ENCODE results near the gene COG4.

The COG4 gene

DNA sequence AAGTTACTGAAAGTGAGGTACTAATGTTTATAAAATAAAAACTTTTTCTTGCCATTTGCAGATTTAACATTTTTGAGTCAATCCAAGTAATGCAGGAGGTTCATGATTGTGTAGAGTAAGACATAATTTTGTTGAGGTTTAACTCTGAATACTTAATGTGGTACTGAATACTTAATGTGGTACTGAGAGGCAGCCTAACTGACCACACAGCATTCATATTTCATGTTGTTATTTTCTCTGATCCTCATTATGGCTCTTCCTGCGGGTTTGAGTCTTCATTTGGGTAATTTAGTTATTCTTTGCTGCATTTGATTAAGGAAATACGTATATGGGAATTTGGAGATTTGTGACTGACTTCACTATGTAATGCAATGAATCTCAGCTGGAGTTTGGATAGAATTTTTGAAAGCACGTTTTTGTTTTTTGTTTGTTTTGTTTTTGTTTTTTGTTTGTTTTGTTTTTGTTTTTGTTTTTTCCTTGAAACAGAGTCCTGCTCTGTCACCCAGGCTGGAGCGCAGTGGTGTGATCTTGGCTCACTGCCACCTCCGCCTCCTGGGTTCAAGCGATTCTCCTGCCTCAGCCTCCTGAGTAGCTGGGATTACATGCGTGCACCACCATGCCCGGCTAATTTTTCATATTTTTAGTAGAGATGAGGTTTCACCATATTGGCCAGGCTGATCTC, 4.1 kb upstream of the COG4 start:
- H3K36me3 ChIP-seq (ENCODE audit: control insufficient read depth in 2 of 2, insufficient read depth in 1 of 2, low read length in 2 of 2) = peaks cover 36 to 70% of the 10 kb centered on the region in 2 experiments
- no peak overlapping the region for H3K4me3 ChIP-seq (ENCODE audit: low read depth, low read length)

DNA sequence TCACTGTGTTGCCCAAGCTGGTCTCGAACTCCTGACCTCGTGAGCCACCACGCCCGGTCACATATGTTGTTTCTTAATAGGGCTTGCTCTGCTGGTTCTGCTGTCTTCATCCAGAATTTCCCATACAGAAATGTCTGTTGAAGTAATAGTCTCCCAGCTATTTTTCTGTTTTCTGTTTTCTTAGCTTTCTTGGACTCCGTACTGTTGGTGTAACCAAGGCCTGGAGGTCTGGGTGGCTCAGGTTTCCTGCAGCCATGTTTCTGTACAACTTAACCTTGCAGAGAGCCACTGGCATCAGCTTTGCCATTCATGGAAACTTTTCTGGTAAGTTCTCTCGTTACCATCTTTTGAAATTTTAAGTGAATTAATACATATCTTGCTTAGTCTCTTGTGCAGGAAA, 3.0 kb upstream of the COG4 start:
- Histone ChIP-seq H3K4me1 (ENCODE audit: control insufficient read depth, insufficient read depth, low read length) (peaks cover 12% of the 10 kb centered on the region), H3K4me3 (ENCODE audit: low read depth, low read length) (peak overlapping the region; percentile 1), H3K27ac (ENCODE audit: extremely low read depth, low read depth, low read length) (no peak overlapping the region), H3K36me3 (ENCODE audit: control insufficient read depth in 2 of 2, insufficient read depth in 1 of 2, low read length in 2 of 2) (peaks cover 26 to 59% of the 10 kb centered on the region in 2 experiments), H3K9me3 (ENCODE audit: control insufficient read depth, insufficient read depth, low read depth, low read length) (no peaks in the 10 kb centered on the region)
- ChIA-PET POLR2A (interaction anchor here (1.3 to 5.9 kb wide), 2 partner anchors 146 to 274 kb away, joined by 4 to 42 read pairs; no protein-coding TSS in a partner anchor), CTCF (interaction anchor here (0.6 kb wide), 1 partner anchor 32 kb away, joined by 3 read pairs; no protein-coding TSS in a partner anchor)
- no peak for TF ChIP-seq ZNF529 (tag by site-specific recombination; IDR thresholded peaks at IDR 0.05; ENCODE audit: insufficient replicate concordance)
- no peak for TF ChIP-seq TRIM28 (IDR thresholded peaks at IDR 0.05; ENCODE audit: borderline replicate concordance, low read length)
- TF ChIP-seq ZNF48 (tag by site-specific recombination; IDR thresholded peaks at IDR 0.05) = no peak
- peak; percentile 25; the same call in 1 of the 2 replicates for TF ChIP-seq KLF9 (tag by site-specific recombination; IDR thresholded peaks at IDR 0.05; ENCODE audit: low read depth)
- no peak for TF ChIP-seq KLF17 (tag by site-specific recombination; IDR thresholded peaks at IDR 0.05)
- TF ChIP-seq ZNF600 (tag by site-specific recombination; IDR thresholded peaks at IDR 0.05) = 0 out of 2 replicates have a peak, but pooled peaks have one; percentile 16
- TF ChIP-seq KLF1 (tag by site-specific recombination; IDR thresholded peaks at IDR 0.05) = peak; percentile 36; the same call in 1 of the 2 replicates
- TF ChIP-seq, protein P1, sequence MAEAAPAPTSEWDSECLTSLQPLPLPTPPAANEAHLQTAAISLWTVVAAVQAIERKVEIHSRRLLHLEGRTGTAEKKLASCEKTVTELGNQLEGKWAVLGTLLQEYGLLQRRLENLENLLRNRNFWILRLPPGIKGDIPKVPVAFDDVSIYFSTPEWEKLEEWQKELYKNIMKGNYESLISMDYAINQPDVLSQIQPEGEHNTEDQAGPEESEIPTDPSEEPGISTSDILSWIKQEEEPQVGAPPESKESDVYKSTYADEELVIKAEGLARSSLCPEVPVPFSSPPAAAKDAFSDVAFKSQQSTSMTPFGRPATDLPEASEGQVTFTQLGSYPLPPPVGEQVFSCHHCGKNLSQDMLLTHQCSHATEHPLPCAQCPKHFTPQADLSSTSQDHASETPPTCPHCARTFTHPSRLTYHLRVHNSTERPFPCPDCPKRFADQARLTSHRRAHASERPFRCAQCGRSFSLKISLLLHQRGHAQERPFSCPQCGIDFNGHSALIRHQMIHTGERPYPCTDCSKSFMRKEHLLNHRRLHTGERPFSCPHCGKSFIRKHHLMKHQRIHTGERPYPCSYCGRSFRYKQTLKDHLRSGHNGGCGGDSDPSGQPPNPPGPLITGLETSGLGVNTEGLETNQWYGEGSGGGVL (tag by site-specific recombination; IDR thresholded peaks at IDR 0.05) = no peak
- TF ChIP-seq ZNF366 (tag by site-specific recombination; conservative IDR thresholded peaks at IDR 0.05) = no peak
- no peak for TF ChIP-seq ZNF302 (tag by site-specific recombination; IDR thresholded peaks at IDR 0.05; ENCODE audit: low read depth)

More for the DNA sequence above, 4.1 kb upstream of the COG4 start:
- ChIA-PET CTCF (interaction anchor here (0.7 to 1.5 kb wide), 2 partner anchors 30 to 732 kb away, joined by 3 to 8 read pairs; no protein-coding TSS in a partner anchor), POLR2A (interaction anchor here (0.7 kb wide), 1 partner anchor 131 kb away, joined by 3 read pairs; no protein-coding TSS in a partner anchor)
- Histone ChIP-seq H3K9me3 (ENCODE audit: control insufficient read depth, insufficient read depth, low read depth, low read length) (no peaks in the 10 kb centered on the region), H3K27ac (ENCODE audit: extremely low read depth, low read depth, low read length) (no peak overlapping the region), H3K4me1 (ENCODE audit: control insufficient read depth, insufficient read depth, low read length) (peaks cover 8% of the 10 kb centered on the region)
- TF ChIP-seq PRDM1 (tag by site-specific recombination; IDR thresholded peaks at IDR 0.05) (0 out of 2 replicates have a peak, but pooled peaks have one; percentile 7), ZNF785 (tag by site-specific recombination; IDR thresholded peaks at IDR 0.05) (no peak), ZBTB17 (tag by site-specific recombination; IDR thresholded peaks at IDR 0.05) (peak; percentile 22; the same call in 1 of the 2 replicates)
- TF ChIP-seq, protein P2, sequence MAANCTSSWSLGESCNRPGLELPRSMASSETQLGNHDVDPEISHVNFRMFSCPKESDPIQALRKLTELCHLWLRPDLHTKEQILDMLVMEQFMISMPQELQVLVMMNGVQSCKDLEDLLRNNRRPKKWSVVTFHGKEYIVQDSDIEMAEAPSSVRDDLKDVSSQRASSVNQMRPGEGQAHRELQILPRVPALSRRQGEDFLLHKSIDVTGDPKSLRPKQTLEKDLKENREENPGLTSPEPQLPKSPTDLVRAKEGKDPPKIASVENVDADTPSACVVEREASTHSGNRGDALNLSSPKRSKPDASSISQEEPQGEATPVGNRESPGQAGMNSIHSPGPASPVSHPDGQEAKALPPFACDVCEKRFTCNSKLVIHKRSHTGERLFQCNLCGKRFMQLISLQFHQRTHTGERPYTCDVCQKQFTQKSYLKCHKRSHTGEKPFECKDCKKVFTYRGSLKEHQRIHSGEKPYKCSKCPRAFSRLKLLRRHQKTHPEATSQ (tag by site-specific recombination; IDR thresholded peaks at IDR 0.05) = no peak
- TF ChIP-seq, protein P3, sequence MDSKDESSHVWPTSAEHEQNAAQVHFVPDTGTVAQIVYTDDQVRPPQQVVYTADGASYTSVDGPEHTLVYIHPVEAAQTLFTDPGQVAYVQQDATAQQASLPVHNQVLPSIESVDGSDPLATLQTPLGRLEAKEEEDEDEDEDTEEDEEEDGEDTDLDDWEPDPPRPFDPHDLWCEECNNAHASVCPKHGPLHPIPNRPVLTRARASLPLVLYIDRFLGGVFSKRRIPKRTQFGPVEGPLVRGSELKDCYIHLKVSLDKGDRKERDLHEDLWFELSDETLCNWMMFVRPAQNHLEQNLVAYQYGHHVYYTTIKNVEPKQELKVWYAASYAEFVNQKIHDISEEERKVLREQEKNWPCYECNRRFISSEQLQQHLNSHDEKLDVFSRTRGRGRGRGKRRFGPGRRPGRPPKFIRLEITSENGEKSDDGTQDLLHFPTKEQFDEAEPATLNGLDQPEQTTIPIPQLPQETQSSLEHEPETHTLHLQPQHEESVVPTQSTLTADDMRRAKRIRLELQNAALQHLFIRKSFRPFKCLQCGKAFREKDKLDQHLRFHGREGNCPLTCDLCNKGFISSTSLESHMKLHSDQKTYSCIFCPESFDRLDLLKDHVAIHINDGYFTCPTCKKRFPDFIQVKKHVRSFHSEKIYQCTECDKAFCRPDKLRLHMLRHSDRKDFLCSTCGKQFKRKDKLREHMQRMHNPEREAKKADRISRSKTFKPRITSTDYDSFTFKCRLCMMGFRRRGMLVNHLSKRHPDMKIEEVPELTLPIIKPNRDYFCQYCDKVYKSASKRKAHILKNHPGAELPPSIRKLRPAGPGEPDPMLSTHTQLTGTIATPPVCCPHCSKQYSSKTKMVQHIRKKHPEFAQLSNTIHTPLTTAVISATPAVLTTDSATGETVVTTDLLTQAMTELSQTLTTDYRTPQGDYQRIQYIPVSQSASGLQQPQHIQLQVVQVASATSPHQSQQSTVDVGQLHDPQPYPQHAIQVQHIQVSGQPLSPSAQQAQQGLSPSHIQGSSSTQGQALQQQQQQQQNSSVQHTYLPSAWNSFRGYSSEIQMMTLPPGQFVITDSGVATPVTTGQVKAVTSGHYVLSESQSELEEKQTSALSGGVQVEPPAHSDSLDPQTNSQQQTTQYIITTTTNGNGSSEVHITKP (tag by site-specific recombination; IDR thresholded peaks at IDR 0.05) = peak; percentile 81
- TF ChIP-seq, protein P4, sequence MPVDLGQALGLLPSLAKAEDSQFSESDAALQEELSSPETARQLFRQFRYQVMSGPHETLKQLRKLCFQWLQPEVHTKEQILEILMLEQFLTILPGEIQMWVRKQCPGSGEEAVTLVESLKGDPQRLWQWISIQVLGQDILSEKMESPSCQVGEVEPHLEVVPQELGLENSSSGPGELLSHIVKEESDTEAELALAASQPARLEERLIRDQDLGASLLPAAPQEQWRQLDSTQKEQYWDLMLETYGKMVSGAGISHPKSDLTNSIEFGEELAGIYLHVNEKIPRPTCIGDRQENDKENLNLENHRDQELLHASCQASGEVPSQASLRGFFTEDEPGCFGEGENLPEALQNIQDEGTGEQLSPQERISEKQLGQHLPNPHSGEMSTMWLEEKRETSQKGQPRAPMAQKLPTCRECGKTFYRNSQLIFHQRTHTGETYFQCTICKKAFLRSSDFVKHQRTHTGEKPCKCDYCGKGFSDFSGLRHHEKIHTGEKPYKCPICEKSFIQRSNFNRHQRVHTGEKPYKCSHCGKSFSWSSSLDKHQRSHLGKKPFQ (tag by site-specific recombination; IDR thresholded peaks at IDR 0.05) = peak; percentile 83
